HG02642 (cell line): Measurements from ENCODE around the gene CLDN9.
A peak's percentile ranks its signal among the peaks of the same experiment; 100 is the strongest.
"Not testable (repeated sequence)": the region's sequence is repeated elsewhere in the genome, so short reads cannot be mapped to it uniquely, and the experiment has no call there.

Experiments used
- ATAC-seq: cut with Tn5 transposase; IDR thresholded peaks from one replicate; pipeline ENCODE4 v1.9.1; 2021; ENCODE audit warnings: mild to moderate bottlenecking; ENCODE audit not compliant: unreplicated experiment, poor library complexity

The CLDN9 gene

GRCh38 chr16:3051494-3051893, 38.8 kb downstream of the CLDN9 start:
- ATAC-seq = no peak

GRCh38 chr16:3052571-3053329, 40.0 kb downstream of the CLDN9 start:
- ATAC-seq = not testable (repeated sequence)

- not testable (repeated sequence) for ATAC-seq
These were observed 40.6 kb downstream of the CLDN9 start for GRCh38 chr16:3053330-3053710.

- ATAC-seq = no peak
These were observed 42.4 kb downstream of the CLDN9 start for GRCh38 chr16:3054965-3055733.

- not testable (repeated sequence) for ATAC-seq
These were observed 43.0 kb downstream of the CLDN9 start for GRCh38 chr16:3055734-3056115.

GRCh38 chr16:3056336-3057180, 43.8 kb downstream of the CLDN9 start:
- no peak for ATAC-seq

GRCh38 chr16:3057181-3058138, 44.7 kb downstream of the CLDN9 start:
- no peak for ATAC-seq

GRCh38 chr16:3058139-3059030, 45.7 kb downstream of the CLDN9 start:
- peak; percentile 20 for ATAC-seq

GRCh38 chr16:3059041-3059722, 46.5 kb downstream of the CLDN9 start:
- peak; percentile 79 for ATAC-seq

- no peak for ATAC-seq
These were observed 47.1 kb downstream of the CLDN9 start for GRCh38 chr16:3059723-3060242.

GRCh38 chr16:3060339-3061127, 47.8 kb downstream of the CLDN9 start:
- no peak for ATAC-seq

GRCh38 chr16:3062553-3062952, 49.8 kb downstream of the CLDN9 start:
- ATAC-seq = no peak

- no peak for ATAC-seq
These were observed 51.1 kb downstream of the CLDN9 start for GRCh38 chr16:3063625-3064386.
